Measurements from ENCODE around the gene RFWD3.

- TF ChIP-seq TARDBP (CRISPR knock-in tag; IDR thresholded peaks at IDR 0.05) (no peak), ZFP82 (CRISPR knock-in tag; IDR thresholded peaks at IDR 0.05; ENCODE audit: borderline replicate concordance) (no peak), MXI1 (IDR thresholded peaks at IDR 0.05; ENCODE audit: borderline replicate concordance, low read depth, low read length) (no peak), ZNF18 (CRISPR knock-in tag; IDR thresholded peaks at IDR 0.05; ENCODE audit: insufficient replicate concordance) (no peak), ETV6 (CRISPR knock-in tag; conservative IDR thresholded peaks at IDR 0.05) (no peak), ZNF138 (CRISPR knock-in tag; IDR thresholded peaks at IDR 0.05; ENCODE audit: low read depth) (no peak), SP1 (IDR thresholded peaks at IDR 0.05) (no peak), SP1 (CRISPR knock-in tag; IDR thresholded peaks at IDR 0.05) (no peak), CTCF (CRISPR knock-in tag; IDR thresholded peaks at IDR 0.05) (no peak), PTBP1 (IDR thresholded peaks at IDR 0.05; ENCODE audit: low read depth, low read length, poor library complexity, severe bottlenecking) (no peak), RNF219 (CRISPR knock-in tag; IDR thresholded peaks at IDR 0.05) (no peak), TAF1 (CRISPR knock-in tag; IDR thresholded peaks at IDR 0.05) (no peak), ZFP36L2 (CRISPR knock-in tag; IDR thresholded peaks at IDR 0.05) (no peak), FOSL1 (CRISPR knock-in tag; IDR thresholded peaks at IDR 0.05; ENCODE audit: borderline replicate concordance) (no peak), UBTF (CRISPR knock-in tag; IDR thresholded peaks at IDR 0.05) (no peak)
These were observed 58.3 kb downstream of the RFWD3 start for GRCh38 chr16:74608381-74608780.

All from HepG2 (cell line).